HCT116 (cell line): ENCODE data around the gene HRC. TPM values are rescaled to one million over a fixed set of nuclear protein-coding genes. Genes with fewer than 3 reads are reported as not detected.

Experiments used
- ATAC-seq: fragments of 200-7000 bp; cut with Tn5 transposase; 2 replicates; pipeline ENCODE4 v1.9.1; 2020; ENCODE audit warnings: mild to moderate bottlenecking, moderate library complexity
- BruUV-seq: library from RNA; stranded (reverse); fragments of 400-500 nt; replicated peaks from 2 replicates; lab custom pipeline; 2021; lab: Mats Ljungman, UMichigan
- CTCF ChIA-PET: fragments of 300-600 bp; sonication (Branson Sonifier 250); formaldehyde crosslinking; loops from one replicate; lab custom pipeline; 2021; ENCODE audit warnings: antibody characterized with exemption; lab: Charles Lee
- POLR2A ChIA-PET: fragments of 300-600, 350-600 bp; sonication (Branson Sonifier 250); formaldehyde crosslinking; loops from one replicate; lab custom pipeline; 2021; ENCODE audit warnings: antibody characterized with exemption; lab: Charles Lee
- RAD21 ChIA-PET, 2 experiments: fragments of 300-600 bp; sonication (Branson Sonifier 250); formaldehyde crosslinking; loops; one replicate each; lab custom pipeline; 2023; ENCODE audit warnings: low total read pairs in 2 of 2; ENCODE audit not compliant: uncharacterized antibody in 2 of 2, unreplicated experiment in 2 of 2, low non-redundant PET in 1 of 2; lab: Charles Lee
- DNase-seq: peaks from one replicate; pipeline ENCODE4 v3.0.0-alpha.2; 2010; ENCODE audit warnings: low read depth, low spot score
- H2AFZ ChIP-seq: fragments of 200-600 bp; shearing (Covaris generic), sonication (generic); 2 replicates; pipeline ENCODE4 v1.6.1; 2017; ENCODE audit warnings: low read depth, mixed run types, mixed read lengths, antibody characterized with exemption, low read length; ENCODE audit not compliant: poor library complexity, severe bottlenecking
- H3K27ac ChIP-seq: 2 replicates; pipeline ENCODE4 v1.5.1; 2012; ENCODE audit warnings: low read depth, low read length
- H3K27me3 ChIP-seq: fragments of 200-600 bp; sonication (generic); 2 replicates; pipeline ENCODE4 v1.6.1; 2016; ENCODE audit warnings: mixed run types, low read length, mixed read lengths; ENCODE audit not compliant: insufficient read depth
- H3K36me3 ChIP-seq, 2 experiments: fragments of 200-500 bp in 1 of 2; fragments of 200-600 bp in 1 of 2; sonication (Bioruptor generic) in 1 of 2; sonication (generic) in 1 of 2; 2 replicates each; pipeline versions ENCODE4 v1.5.1 to v1.6.1; 2014 to 2016; ENCODE audit warnings: low read length in 2 of 2, inconsistent platforms in 1 of 2, mixed read lengths in 1 of 2, mixed run types in 1 of 2; ENCODE audit not compliant: insufficient read depth in 2 of 2, control insufficient read depth in 1 of 2
- H3K4me1 ChIP-seq, 2 experiments: fragments of 200-600 bp in 1 of 2; sonication (generic) in 1 of 2; 2 replicates each; pipeline versions ENCODE4 v1.5.1 to v1.6.1; 2012 to 2017; ENCODE audit warnings: low read length in 2 of 2, inconsistent platforms in 1 of 2, mild to moderate bottlenecking in 1 of 2, mixed read lengths in 1 of 2, mixed run types in 1 of 2, moderate library complexity in 1 of 2; ENCODE audit not compliant: insufficient read depth in 2 of 2, control insufficient read depth in 1 of 2
- H3K4me2 ChIP-seq: fragments of 200-600 bp; sonication (generic); 2 replicates; pipeline ENCODE4 v1.6.1; 2017; ENCODE audit warnings: mixed run types, low read length, mixed read lengths
- H3K4me3 ChIP-seq, 2 experiments: fragments of 200-600 bp in 1 of 2; sonication (generic) in 1 of 2; replicated peaks in 1 of 2; 2 replicates each; pipeline ENCODE4 v1.5.1; 2011 to 2016; ENCODE audit warnings: low read length in 2 of 2, control low read depth in 1 of 2, low read depth in 1 of 2, mild to moderate bottlenecking in 1 of 2, mixed read lengths in 1 of 2, mixed run types in 1 of 2
- H3K79me2 ChIP-seq: fragments of 200-600 bp; sonication (generic); 2 replicates; pipeline ENCODE4 v1.6.1; 2017; ENCODE audit warnings: mild to moderate bottlenecking, mixed run types, low read length, moderate library complexity, mixed read lengths; ENCODE audit not compliant: insufficient read depth
- H3K9ac ChIP-seq: fragments of 200-600 bp; sonication (generic); 2 replicates; pipeline ENCODE4 v1.6.1; 2016; ENCODE audit warnings: low read length, mixed read lengths
- H3K9me2 ChIP-seq: fragments of 200-600 bp; sonication (generic), shearing (Covaris generic); 2 replicates; pipeline ENCODE4 v1.6.1; 2017; ENCODE audit warnings: mixed run types, mild to moderate bottlenecking, moderate library complexity; ENCODE audit not compliant: insufficient read depth
- H3K9me3 ChIP-seq, 2 experiments: fragments of 200-500 bp in 1 of 2; fragments of 200-600 bp in 1 of 2; sonication (Bioruptor generic) in 1 of 2; sonication (generic) in 1 of 2; 2 replicates each; pipeline ENCODE4 v1.6.1; 2014 to 2017; ENCODE audit warnings: low read length in 2 of 2, mixed read lengths in 2 of 2, inconsistent platforms in 1 of 2, low read depth in 1 of 2, mild to moderate bottlenecking in 1 of 2, mixed run types in 1 of 2, moderate library complexity in 1 of 2; ENCODE audit not compliant: control insufficient read depth in 1 of 2, insufficient read depth in 1 of 2
- H4K20me1 ChIP-seq: fragments of 200-600 bp; sonication (generic), shearing (Covaris generic); 2 replicates; pipeline ENCODE4 v1.6.1; 2017; ENCODE audit warnings: mixed run types, mild to moderate bottlenecking, moderate library complexity; ENCODE audit not compliant: insufficient read depth
- ATF3 ChIP-seq: IDR thresholded peaks from 2 replicates; pipeline ENCODE4 v1.6.1; 2012
- CBX3 ChIP-seq: IDR thresholded peaks from 2 replicates; pipeline ENCODE4 v1.6.1; 2012; ENCODE audit warnings: low read depth
- REST ChIP-seq: IDR thresholded peaks from 2 replicates; pipeline ENCODE4 v1.6.1; 2012; ENCODE audit warnings: low read depth
- ZNF274 ChIP-seq: fragments of 200-500 bp; sonication (Bioruptor generic); IDR thresholded peaks from 2 replicates; pipeline ENCODE4 v1.6.1; 2014; ENCODE audit warnings: mild to moderate bottlenecking, low read depth, low read length, inconsistent platforms
- intact Hi-C: fragments of 100-400 bp; cut with micrococcal nuclease; formaldehyde crosslinking; loops from 2 replicates; pipeline ENCODE4 v1.10.0; 2022
- total RNA-seq: library from RNA; stranded (reverse); gene quantifications from one replicate; pipeline ENCODE4 v1.2.1, GENCODE V29; 2021; ENCODE audit not compliant: unreplicated experiment

Gene HRC
- total RNA-seq, 1 experiment from 2014 or later, result not detected

- peaks cover 29 to 31% of the 10 kb centered on the region in 2 experiments for H3K36me3 ChIP-seq
- peaks cover 9% of the 10 kb centered on the region; the same call in 1 of the 2 replicates for H3K79me2 ChIP-seq
- no peak overlapping the region for H2AFZ ChIP-seq
- DNase-seq (no peak), ATAC-seq (no peak)
- no peak overlapping the region for H3K9ac ChIP-seq
- no peaks in the 10 kb centered on the region for H3K9me2 ChIP-seq
- no peak overlapping the region for H3K4me3 ChIP-seq
- H3K4me2 ChIP-seq, result no peak overlapping the region
- CTCF ChIA-PET, result interaction anchor here (0.6 kb wide), 1 partner anchor 13 kb away, joined by 3 read pairs; no protein-coding TSS in a partner anchor
- POLR2A ChIA-PET, result no interaction called here
- H4K20me1 ChIP-seq, result no peaks in the 10 kb centered on the region
- no peak for TF ChIP-seq CBX3
- no peak for TF ChIP-seq REST
- no peak for TF ChIP-seq ZNF274
- no peak for TF ChIP-seq ATF3
- RAD21 ChIA-PET, result no interaction called here
- H3K4me1 ChIP-seq, result peaks cover 10 to 25% of the 10 kb centered on the region in 2 experiments; a peak in 3 of 4 replicates
- intact Hi-C loops, result no loop called here
- no peaks in the 10 kb centered on the region for H3K27me3 ChIP-seq
- no TSS peak for BruUV-seq
- H3K27ac ChIP-seq, result no peak overlapping the region; the same call in 1 of the 2 replicates
- H3K9me3 ChIP-seq, result no peaks in the 10 kb centered on the region
These were observed 44.6 kb downstream of the HRC start for GRCh38 chr19:49110567-49110966.
